Activated naive CD8-positive, alpha-beta T cell (primary cell): ENCODE results near the gene OR8G5.

Experiments used
- H3K27ac Mint-ChIP-seq: one replicate; pipeline ENCODE4 v1.8.0; 2021; ENCODE audit warnings: mixed read lengths
- H3K27me3 Mint-ChIP-seq: one replicate; pipeline ENCODE4 v1.8.0; 2021; ENCODE audit warnings: mixed read lengths
- H3K36me3 Mint-ChIP-seq: one replicate; pipeline ENCODE4 v1.8.0; 2021; ENCODE audit warnings: mixed read lengths
- H3K4me1 Mint-ChIP-seq: one replicate; pipeline ENCODE4 v1.8.0; 2021; ENCODE audit warnings: low read depth, mixed read lengths
- H3K4me3 Mint-ChIP-seq: one replicate; pipeline ENCODE4 v1.8.0; 2021; ENCODE audit warnings: mild to moderate bottlenecking, mixed read lengths
- H3K9me3 Mint-ChIP-seq: one replicate; pipeline ENCODE4 v1.8.0; 2021; ENCODE audit warnings: low read depth, mixed read lengths

Gene OR8G5

GRCh38 chr11:124313131-124313530 lies 57.0 kb downstream of the OR8G5 start:
- Mint-ChIP-seq H3K4me1 (no peaks in the 10 kb centered on the region), H3K27ac (no peak overlapping the region), H3K9me3 (no peaks in the 10 kb centered on the region)

GRCh38 chr11:124313849-124314248 lies 57.7 kb downstream of the OR8G5 start, which contains the start of gene OR8D1:
OR8D1 (minus strand) TSS chr11:124313949; CDS start chr11:124310766, 3,183 bp downstream.
- Mint-ChIP-seq H3K36me3 (no peaks in the 10 kb centered on the region), H3K9me3 (no peaks in the 10 kb centered on the region), H3K27me3 (peaks cover 3% of the 10 kb centered on the region), H3K4me3 (no peak within 1 kb of the TSS), H3K4me1 (no peaks in the 10 kb centered on the region), H3K27ac (no peak within 1 kb of the TSS)

More at GRCh38 chr11:124313131-124313530, 57.0 kb downstream of the OR8G5 start:
- Mint-ChIP-seq H3K27me3 (peaks cover 3% of the 10 kb centered on the region), H3K36me3 (no peaks in the 10 kb centered on the region), H3K4me3 (no peak overlapping the region)

- Mint-ChIP-seq H3K27ac (no peak overlapping the region), H3K27me3 (peaks cover 3% of the 10 kb centered on the region), H3K4me1 (no peaks in the 10 kb centered on the region), H3K9me3 (no peaks in the 10 kb centered on the region), H3K36me3 (no peaks in the 10 kb centered on the region), H3K4me3 (no peak overlapping the region)
Measured at GRCh38 chr11:124315052-124315451, 58.9 kb downstream of the OR8G5 start.
